Kidney epithelial cell (primary cell): ENCODE data around the gene GRIA4. TPM values are rescaled to one million over a fixed set of nuclear protein-coding genes. Genes with fewer than 3 reads are reported as not detected.

Experiments
- DNase-seq: peaks from one replicate; pipeline ENCODE4 v3.0.0-alpha.2; 2010; ENCODE audit warnings: low read depth
- H3K27me3 ChIP-seq: 2 replicates; pipeline ENCODE4 v1.6.0; 2011; ENCODE audit warnings: low read length; ENCODE audit not compliant: control insufficient read depth, insufficient read depth
- H3K36me3 ChIP-seq: 2 replicates; pipeline ENCODE4 v1.5.1; 2011; ENCODE audit warnings: low read length; ENCODE audit not compliant: control insufficient read depth, insufficient read depth
- H3K4me3 ChIP-seq: 2 replicates; pipeline ENCODE4 v1.5.1; 2011; ENCODE audit warnings: low read depth, mild to moderate bottlenecking, control low read depth, low read length
- CTCF ChIP-seq: IDR thresholded peaks from 2 replicates; pipeline ENCODE4 v1.5.1; 2011; ENCODE audit warnings: mild to moderate bottlenecking, moderate library complexity, low read length, control low read depth, inconsistent platforms; ENCODE audit not compliant: insufficient read depth, poor library complexity, severe bottlenecking
- total RNA-seq: library from RNA; depleted of rRNA; stranded (reverse); fragments of >200 nt; gene quantifications from 2 replicates; pipeline ENCODE4 v1.2.3, GENCODE V29; 2015

GRIA4 gene
- total RNA-seq, 1 donor from 2014 or later, result not detected

DNA sequence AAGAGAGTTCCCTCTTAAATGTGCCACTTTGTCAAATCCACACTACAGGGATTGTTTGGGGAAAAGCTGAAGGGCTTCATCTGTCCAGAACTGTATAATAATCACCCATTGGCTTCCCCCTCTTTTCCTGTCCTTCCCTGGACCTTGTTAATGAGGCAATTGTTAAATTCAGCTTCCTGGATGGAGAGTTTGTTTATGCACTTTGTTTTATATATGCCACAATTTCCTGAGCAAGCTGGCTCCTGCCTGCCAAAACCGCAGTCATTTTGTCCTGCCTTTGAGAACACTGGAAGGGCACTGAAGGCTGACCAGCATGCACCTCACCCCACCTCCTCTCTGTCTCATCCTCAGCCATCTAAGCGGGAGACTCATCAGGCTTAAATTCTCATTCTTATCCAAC is 325.9 kb downstream of the GRIA4 start:
- Histone ChIP-seq H3K4me3 (no peak overlapping the region), H3K36me3 (no peaks in the 10 kb centered on the region), H3K27me3 (no peaks in the 10 kb centered on the region)
- DNase-seq, result peak; percentile 53
- TF ChIP-seq CTCF, result no peak

GRCh38 chr11:105937331-105937730 is 327.5 kb downstream of the GRIA4 start:
- no peaks in the 10 kb centered on the region for H3K27me3 ChIP-seq
- DNase-seq, result peak; percentile 50
- no peaks in the 10 kb centered on the region for H3K36me3 ChIP-seq
- no peak for TF ChIP-seq CTCF
- no peak overlapping the region for H3K4me3 ChIP-seq

DNA sequence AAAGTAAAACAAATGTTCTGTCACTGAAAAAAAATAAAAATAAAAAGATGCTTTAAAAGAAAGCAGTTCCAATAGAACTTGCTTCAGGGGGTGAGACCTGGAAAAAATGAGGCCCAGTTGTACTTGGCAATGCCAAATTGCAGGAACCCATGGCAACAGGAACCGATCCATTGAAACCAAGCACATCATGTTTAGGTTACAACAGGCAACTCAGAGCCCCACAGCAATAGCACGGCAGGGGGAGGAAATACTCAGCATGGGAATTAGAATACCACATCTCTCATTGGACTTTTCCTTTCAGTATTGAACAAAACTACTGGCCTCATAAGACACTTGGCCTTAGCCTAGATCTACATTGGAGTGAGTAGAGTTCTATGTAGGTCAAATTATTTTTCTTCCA is 327.9 kb downstream of the GRIA4 start:
- no peak for TF ChIP-seq CTCF
- H3K4me3 ChIP-seq, result no peak overlapping the region
- H3K27me3 ChIP-seq, result no peaks in the 10 kb centered on the region
- H3K36me3 ChIP-seq, result no peaks in the 10 kb centered on the region
- no peak for DNase-seq

- no peak overlapping the region for H3K4me3 ChIP-seq
- H3K27me3 ChIP-seq, result no peaks in the 10 kb centered on the region
- DNase-seq, result no peak
- H3K36me3 ChIP-seq, result no peaks in the 10 kb centered on the region
- TF ChIP-seq CTCF, result no peak
Observed at GRCh38 chr11:105942921-105943320, 333.0 kb downstream of the GRIA4 start.

GRCh38 chr11:105948918-105949590 is 339.2 kb downstream of the GRIA4 start:
- no peak for TF ChIP-seq CTCF
- Histone ChIP-seq H3K36me3 (no peaks in the 10 kb centered on the region), H3K4me3 (no peak overlapping the region)

DNA sequence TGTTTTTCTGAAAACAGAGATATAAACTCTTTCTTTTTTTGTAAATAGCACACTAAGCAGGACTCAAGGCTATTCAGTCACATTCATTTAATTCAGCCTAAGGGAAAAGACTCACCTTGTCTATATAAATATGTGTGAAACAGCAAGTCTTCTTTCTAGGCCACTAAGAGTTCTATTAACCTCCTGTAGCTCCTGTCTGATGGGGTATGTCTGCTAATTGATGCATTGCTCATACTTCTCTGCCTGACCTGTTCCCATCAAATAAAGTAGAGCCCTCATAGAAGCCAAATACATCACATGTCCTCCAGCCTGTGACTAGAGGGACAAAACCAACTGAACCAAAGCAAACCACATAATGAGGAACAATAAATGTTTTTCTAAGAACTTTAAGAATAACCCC is 344.0 kb downstream of the GRIA4 start:
- no peak for TF ChIP-seq CTCF
- Histone ChIP-seq H3K27me3 (no peaks in the 10 kb centered on the region), H3K4me3 (no peak overlapping the region), H3K36me3 (no peaks in the 10 kb centered on the region)
- DNase-seq, result no peak

More at GRCh38 chr11:105948918-105949590, 339.2 kb downstream of the GRIA4 start:
- no peaks in the 10 kb centered on the region for H3K27me3 ChIP-seq
- DNase-seq, result no peak
